ENCODE data around the gene ST6GALNAC3.

The ST6GALNAC3 gene

GRCh38 chr1:76371941-76372340, 297.4 kb downstream of the ST6GALNAC3 start:
- H4K20me1 ChIP-seq (ENCODE audit: insufficient read depth, low read length) = no peaks in the 10 kb centered on the region
- H3K27me3 ChIP-seq (replicated peaks; ENCODE audit: insufficient read depth, low read length) = no peaks in the 10 kb centered on the region
- no peak overlapping the region for H3K27ac ChIP-seq (ENCODE audit: low read length)
- no peaks in the 10 kb centered on the region; the same call in 1 of the 2 replicates for H3K9me2 ChIP-seq (replicated peaks; ENCODE audit: insufficient read depth, low read length)
- no peak overlapping the region for H3K4me3 ChIP-seq (ENCODE audit: low read length)
- H2AFZ ChIP-seq (ENCODE audit: low read length) = no peak overlapping the region
- H3K9ac ChIP-seq (ENCODE audit: low read length) = no peak overlapping the region
- no peak for DNase-seq
- no peaks in the 10 kb centered on the region for H3F3A ChIP-seq (ENCODE audit: insufficient read depth, low read length)
- H3K4me2 ChIP-seq (ENCODE audit: low read depth, low read length) = no peak overlapping the region
- no peaks in the 10 kb centered on the region for H3K4me1 ChIP-seq (ENCODE audit: low read length)
- no peaks in the 10 kb centered on the region for H3K79me2 ChIP-seq (ENCODE audit: low read length)
- TF ChIP-seq EZH2phosphoT487 (IDR thresholded peaks at IDR 0.05; ENCODE audit: low read length) = no peak
- no peak for TF ChIP-seq CTCF (IDR thresholded peaks at IDR 0.05; ENCODE audit: low read length)
- TF ChIP-seq EZH2 (optimal IDR thresholded peaks at IDR 0.05; ENCODE audit: low read depth, low read length) = no peak
- H3K36me3 ChIP-seq (replicated peaks; ENCODE audit: insufficient read depth, low read length) = no peaks in the 10 kb centered on the region
- no peaks in the 10 kb centered on the region for H3K9me3 ChIP-seq (replicated peaks; ENCODE audit: insufficient read depth, low read length)

GRCh38 chr1:76374086-76374485, 299.5 kb downstream of the ST6GALNAC3 start:
- H3K9ac ChIP-seq (ENCODE audit: low read length) = no peak overlapping the region
- no peak overlapping the region for H2AFZ ChIP-seq (ENCODE audit: low read length)
- no peak overlapping the region for H3K27ac ChIP-seq (ENCODE audit: low read length)
- no peaks in the 10 kb centered on the region for H3K27me3 ChIP-seq (replicated peaks; ENCODE audit: insufficient read depth, low read length)
- no peaks in the 10 kb centered on the region for H3K36me3 ChIP-seq (replicated peaks; ENCODE audit: insufficient read depth, low read length)
- H3K4me3 ChIP-seq (ENCODE audit: low read length) = no peak overlapping the region
- no peak for TF ChIP-seq EZH2phosphoT487 (IDR thresholded peaks at IDR 0.05; ENCODE audit: low read length)
- no peak for TF ChIP-seq EZH2 (optimal IDR thresholded peaks at IDR 0.05; ENCODE audit: low read depth, low read length)
- no peak for TF ChIP-seq CTCF (IDR thresholded peaks at IDR 0.05; ENCODE audit: low read length)
- no peak overlapping the region for H3K4me2 ChIP-seq (ENCODE audit: low read depth, low read length)
- H4K20me1 ChIP-seq (ENCODE audit: insufficient read depth, low read length) = no peaks in the 10 kb centered on the region
- no peaks in the 10 kb centered on the region for H3F3A ChIP-seq (ENCODE audit: insufficient read depth, low read length)
- no peaks in the 10 kb centered on the region for H3K9me3 ChIP-seq (replicated peaks; ENCODE audit: insufficient read depth, low read length)
- no peaks in the 10 kb centered on the region for H3K79me2 ChIP-seq (ENCODE audit: low read length)
- H3K9me2 ChIP-seq (replicated peaks; ENCODE audit: insufficient read depth, low read length) = no peaks in the 10 kb centered on the region; the same call in 1 of the 2 replicates
- no peak for DNase-seq
- H3K4me1 ChIP-seq (ENCODE audit: low read length) = no peaks in the 10 kb centered on the region

- no peaks in the 10 kb centered on the region for H3K79me2 ChIP-seq (ENCODE audit: low read length)
- no peaks in the 10 kb centered on the region for H3K4me1 ChIP-seq (ENCODE audit: low read length)
- no peak overlapping the region for H3K9ac ChIP-seq (ENCODE audit: low read length)
- no peaks in the 10 kb centered on the region for H4K20me1 ChIP-seq (ENCODE audit: insufficient read depth, low read length)
- no peak overlapping the region for H3K4me2 ChIP-seq (ENCODE audit: low read depth, low read length)
- TF ChIP-seq EZH2phosphoT487 (IDR thresholded peaks at IDR 0.05; ENCODE audit: low read length) = no peak
- no peak for TF ChIP-seq CTCF (IDR thresholded peaks at IDR 0.05; ENCODE audit: low read length)
- no peak for TF ChIP-seq EZH2 (optimal IDR thresholded peaks at IDR 0.05; ENCODE audit: low read depth, low read length)
- DNase-seq = no peak
- no peak overlapping the region for H2AFZ ChIP-seq (ENCODE audit: low read length)
- no peaks in the 10 kb centered on the region for H3F3A ChIP-seq (ENCODE audit: insufficient read depth, low read length)
- no peak overlapping the region for H3K27ac ChIP-seq (ENCODE audit: low read length)
- H3K36me3 ChIP-seq (replicated peaks; ENCODE audit: insufficient read depth, low read length) = no peaks in the 10 kb centered on the region
- H3K4me3 ChIP-seq (ENCODE audit: low read length) = no peak overlapping the region
- no peaks in the 10 kb centered on the region for H3K27me3 ChIP-seq (replicated peaks; ENCODE audit: insufficient read depth, low read length)
- H3K9me3 ChIP-seq (replicated peaks; ENCODE audit: insufficient read depth, low read length) = no peaks in the 10 kb centered on the region
- no peaks in the 10 kb centered on the region; the same call in 1 of the 2 replicates for H3K9me2 ChIP-seq (replicated peaks; ENCODE audit: insufficient read depth, low read length)
These were observed 302.7 kb downstream of the ST6GALNAC3 start for GRCh38 chr1:76377247-76377646.

Data from MM.1S (cell line).